ENCODE results near the gene KCNQ1. TPM values are rescaled to one million over a fixed set of nuclear protein-coding genes. Genes with fewer than 3 reads are reported as not detected.

Gene KCNQ1
- total RNA-seq, 4 donors from 2014 or later, result 3.2 to 12.7 (median 5.5) TPM

GRCh38 chr11:2593393-2593950 lies 148.7 kb downstream of the KCNQ1 start:
- TF ChIP-seq CTCF (IDR thresholded peaks at IDR 0.05; ENCODE audit: low read depth), result no peak

- TF ChIP-seq CTCF (IDR thresholded peaks at IDR 0.05; ENCODE audit: low read depth), result no peak
These were observed 149.5 kb downstream of the KCNQ1 start for GRCh38 chr11:2594267-2594666.

GRCh38 chr11:2595204-2595603 lies 150.4 kb downstream of the KCNQ1 start:
- TF ChIP-seq CTCF (IDR thresholded peaks at IDR 0.05; ENCODE audit: low read depth), result no peak

GRCh38 chr11:2599561-2600189 lies 154.9 kb downstream of the KCNQ1 start:
- TF ChIP-seq CTCF (IDR thresholded peaks at IDR 0.05; ENCODE audit: low read depth), result no peak

GRCh38 chr11:2609345-2609744 lies 164.5 kb downstream of the KCNQ1 start:
- no peak for TF ChIP-seq CTCF (IDR thresholded peaks at IDR 0.05; ENCODE audit: low read depth)

GRCh38 chr11:2612884-2613571 lies 168.2 kb downstream of the KCNQ1 start:
- no peak for TF ChIP-seq CTCF (IDR thresholded peaks at IDR 0.05; ENCODE audit: low read depth)

- TF ChIP-seq CTCF (IDR thresholded peaks at IDR 0.05; ENCODE audit: low read depth), result no peak
These were observed 177.1 kb downstream of the KCNQ1 start for GRCh38 chr11:2621894-2622293.
